Inflammatory macrophage treated with lipopolysaccharide for 1 hour (primary cell): Measurements from ENCODE around the gene TXNRD2.

Experiments used
- DNase-seq, 2 donors: peaks; one replicate each; pipeline ENCODE4 v3.0.0-alpha.2; 2020 to 2022

The TXNRD2 gene

DNA sequence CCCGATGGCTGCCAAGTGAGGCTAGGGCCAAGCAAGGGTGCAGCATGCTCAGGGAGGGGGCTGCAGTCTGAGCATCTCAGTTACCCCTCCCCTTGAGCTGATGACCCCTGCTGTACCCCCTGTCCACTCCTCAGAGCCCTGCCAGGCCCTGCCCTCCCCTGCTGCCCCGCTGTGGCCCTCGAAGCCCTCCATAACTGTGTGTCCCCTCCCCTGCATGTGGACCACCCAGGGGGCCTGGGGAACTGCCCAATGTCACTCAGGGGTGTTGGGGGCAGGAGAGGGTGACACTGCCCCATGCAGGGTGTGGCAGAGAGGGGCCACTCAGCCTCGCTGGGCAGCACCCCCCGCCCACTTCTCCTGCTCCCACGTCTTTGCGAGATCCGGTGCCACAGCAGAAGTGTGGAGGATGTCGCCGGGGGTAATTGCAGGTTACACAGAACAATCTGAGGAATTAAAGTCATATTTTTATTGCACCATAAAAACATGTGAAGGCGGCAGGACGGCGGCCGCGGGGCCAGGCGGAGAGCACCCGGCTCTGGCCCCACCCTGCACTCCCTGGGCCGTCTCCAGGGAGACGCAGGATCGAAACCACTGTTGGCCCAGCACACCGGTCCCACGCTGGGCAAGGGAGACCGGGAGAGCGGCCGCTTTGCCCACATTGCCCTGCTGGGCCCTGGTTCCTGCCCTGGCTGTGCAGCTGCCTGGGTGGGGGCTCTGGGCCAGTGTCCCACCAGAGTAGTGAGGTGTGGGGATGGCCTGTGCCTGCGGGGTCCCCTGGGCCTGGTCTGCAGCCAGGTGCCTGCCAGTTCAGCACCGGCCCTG lies 68.3 kb downstream of the TXNRD2 start:
- DNase-seq, result no peak

- no peak for DNase-seq
These were observed 68.9 kb downstream of the TXNRD2 start for GRCh38 chr22:19872779-19873137.

DNA sequence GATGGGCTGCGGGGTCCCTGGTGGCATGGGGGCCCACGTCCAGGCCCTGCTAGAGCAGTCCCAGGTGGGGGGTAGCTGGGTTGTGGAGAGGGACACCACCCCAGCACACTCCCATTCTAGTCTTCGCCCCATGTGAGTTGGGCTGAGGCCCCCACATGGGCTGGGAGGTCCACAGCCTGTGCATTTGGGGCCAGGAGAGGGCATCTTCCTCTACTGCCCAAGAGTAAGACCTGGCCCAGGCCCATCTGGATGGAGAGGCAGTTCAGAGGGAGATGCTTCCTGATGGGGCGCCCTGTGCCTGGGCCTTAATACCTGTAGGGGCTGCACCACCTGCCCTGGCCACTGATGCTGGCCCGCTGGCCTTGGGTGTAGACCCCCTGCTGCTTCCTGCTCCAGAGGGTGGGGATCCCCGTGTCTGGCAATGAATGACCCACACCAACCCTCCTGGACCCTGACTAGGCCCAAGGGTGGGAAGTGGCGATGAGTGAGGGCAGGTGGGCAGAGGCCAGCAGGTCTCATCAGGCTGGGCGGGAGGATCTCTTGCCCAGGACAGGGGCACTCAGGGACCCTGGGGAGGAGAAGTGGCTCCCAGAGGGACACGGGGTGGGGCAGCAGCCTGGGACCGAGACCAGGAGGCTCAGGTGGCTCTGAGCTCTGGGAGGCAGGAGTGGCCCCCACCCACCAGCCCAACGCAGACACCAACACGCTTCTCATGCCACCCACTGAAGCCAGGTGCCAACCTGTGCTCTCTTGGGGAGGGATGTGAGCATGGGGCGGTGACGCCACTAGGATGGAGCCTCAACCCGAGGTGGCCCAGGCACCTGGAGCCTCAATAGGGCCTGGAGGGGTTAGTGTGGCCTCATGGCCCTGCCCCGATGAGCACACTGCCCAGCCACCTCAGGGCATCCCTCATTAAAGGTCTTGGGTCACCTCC lies 69.5 kb downstream of the TXNRD2 start:
- DNase-seq, result no peak

GRCh38 chr22:19871023-19871844 lies 70.4 kb downstream of the TXNRD2 start:
- no peak for DNase-seq

DNA sequence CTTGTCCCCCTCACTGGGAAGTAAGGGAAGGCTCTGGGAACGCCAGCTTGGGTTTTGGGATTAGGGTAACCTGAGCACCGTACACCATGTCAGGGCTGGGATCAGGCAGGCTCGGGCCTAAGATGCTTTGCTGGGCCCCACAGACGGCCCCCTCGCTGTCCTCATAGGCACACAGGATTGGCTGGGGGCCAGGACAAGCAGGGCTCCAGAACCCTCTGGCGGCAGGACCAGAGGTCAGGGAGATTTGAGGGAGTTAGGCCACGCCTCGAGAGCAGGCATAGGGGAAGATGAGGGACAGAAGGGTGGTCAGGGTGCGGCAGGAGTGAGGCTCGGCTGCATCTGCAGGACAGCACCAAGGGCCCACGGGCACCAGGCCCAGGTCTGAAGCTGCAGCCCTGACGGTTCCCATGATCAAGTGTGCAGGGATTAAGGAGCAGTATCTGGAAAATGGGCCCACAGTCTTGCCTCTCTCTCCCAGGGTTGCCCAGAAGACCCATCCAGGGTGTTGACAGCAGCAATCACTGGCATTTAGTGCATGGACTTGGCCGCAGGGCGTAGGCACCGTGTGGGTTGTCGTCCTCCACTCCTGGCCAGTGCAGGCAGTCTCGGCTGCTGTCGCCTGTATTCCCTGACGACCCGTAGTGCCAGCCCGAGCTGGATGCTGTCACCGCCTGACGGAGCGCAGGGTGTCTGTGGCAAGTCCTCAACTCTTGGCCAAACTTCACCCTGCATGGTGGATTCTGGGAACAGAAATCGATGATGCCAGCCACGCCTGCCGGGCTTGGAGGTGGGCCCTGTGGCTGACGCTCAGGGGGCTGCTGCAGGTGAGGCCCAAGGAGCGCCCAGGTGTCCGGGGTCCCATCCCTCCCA lies 71.2 kb downstream of the TXNRD2 start:
- no peak for DNase-seq

DNA sequence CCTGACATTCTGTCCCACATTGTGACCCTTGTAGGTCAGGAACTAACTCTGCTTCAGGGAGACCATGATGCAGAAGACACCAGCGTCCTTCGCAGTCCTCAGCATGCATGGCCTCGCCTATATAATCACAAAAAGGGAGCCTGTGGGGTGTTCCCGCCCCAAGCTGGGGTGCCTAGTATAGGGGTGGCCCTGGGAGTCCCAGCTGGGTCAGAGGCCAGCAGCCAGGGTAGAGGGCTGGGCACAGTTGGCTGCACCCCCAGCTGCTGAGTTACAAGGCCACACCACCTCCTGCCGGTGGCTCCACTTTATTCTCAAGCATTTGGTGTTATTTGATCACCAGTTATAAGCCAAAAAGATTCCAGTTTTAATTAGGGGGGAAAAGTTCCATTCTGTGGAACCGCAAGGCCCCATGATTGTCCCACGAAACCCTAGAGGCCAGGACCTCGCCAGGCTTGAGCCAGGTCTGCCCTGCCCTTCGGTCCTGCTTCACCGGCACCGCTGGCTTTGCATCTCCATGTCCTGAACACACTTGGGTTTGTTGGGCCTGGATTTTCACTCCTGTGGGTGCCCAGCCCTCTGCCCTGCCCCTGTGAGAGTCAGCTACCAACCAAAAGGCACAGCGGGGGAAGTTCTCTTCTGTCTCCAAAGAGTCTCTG lies 72.0 kb downstream of the TXNRD2 start:
- no peak for DNase-seq

DNA sequence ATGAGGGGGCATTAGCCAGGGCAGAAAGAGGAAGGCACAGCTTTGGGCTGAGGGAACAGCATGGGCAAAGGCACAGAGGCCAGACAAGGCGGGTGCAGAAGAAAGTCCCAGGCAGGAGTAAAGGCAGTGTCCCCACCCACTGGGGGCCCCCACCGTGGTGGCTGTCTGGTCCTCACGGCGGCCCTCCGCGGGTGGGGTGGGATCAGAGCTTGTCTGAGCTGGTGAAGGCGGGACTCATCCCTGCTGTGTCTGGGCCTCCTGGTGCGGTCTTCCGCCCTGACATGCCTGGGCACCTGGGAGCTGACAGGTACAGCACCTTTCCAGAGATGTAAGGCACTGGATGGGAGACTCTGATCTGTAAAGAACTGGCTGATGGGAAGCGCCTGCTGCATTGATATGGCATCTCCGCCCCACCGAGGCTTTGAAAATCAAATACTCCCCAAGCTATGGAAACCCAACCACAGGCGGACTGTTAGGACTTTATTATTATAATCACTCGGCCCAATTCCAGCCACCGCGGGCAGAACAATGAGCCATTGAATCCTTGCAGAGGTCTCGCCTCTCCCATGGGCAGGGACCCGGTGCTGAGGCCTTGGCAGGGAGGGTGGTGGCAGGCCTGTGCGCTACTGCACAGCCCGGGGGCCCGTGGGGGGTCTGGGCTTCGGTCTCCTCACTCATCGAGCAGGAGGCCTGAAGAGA lies 72.7 kb downstream of the TXNRD2 start:
- no peak for DNase-seq

- DNase-seq, result no peak
These were observed 73.3 kb downstream of the TXNRD2 start for GRCh38 chr22:19868333-19868732.

- no peak for DNase-seq
These were observed 74.0 kb downstream of the TXNRD2 start for GRCh38 chr22:19867617-19868016.

DNA sequence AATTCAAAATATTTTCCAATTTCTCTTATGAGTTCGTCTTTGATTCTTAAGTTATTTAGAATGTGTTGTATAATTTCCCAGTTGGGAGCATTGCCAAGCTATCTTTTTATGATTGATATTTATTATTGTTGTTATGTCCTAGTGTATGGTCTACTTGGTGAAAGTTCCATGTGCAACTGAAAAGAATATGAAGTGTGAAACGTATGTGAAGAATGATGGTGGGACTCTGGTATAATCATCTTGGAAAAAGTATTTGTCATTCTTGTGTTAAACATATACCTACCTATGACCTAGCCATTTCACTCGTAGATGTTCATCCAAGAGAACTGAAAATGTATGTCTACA lies 75.0 kb downstream of the TXNRD2 start:
- DNase-seq, result no peak

DNA sequence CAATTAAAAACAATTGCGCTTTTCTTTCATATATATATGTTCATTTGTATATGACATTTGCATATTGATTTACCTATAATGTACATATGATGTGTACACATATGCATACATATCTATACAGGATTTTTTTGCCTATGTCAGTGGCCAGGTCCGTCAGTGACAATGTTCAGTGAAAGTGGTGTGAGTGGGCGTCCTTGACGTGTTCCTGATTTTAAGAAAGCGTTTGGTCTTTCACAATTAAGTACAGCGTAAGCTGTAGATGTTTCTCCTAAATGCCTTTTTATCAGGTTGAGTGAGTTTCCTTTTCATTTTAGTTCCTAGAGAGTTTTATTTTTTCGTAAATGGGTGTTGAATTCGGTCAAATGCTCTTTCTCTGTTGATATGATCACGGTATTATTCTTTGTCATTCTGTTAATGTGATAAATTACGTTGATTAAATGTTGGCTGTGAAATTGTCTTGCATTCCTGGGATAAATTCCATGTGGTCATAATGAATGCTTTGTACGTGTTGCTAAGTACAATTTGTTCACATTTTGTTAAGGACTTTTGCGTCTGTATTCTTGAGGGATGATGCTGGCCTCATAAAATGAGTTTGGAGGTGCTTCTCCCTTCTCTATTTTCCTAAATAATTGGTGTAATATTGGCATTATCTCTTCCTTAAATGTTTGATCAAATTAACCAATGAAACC lies 76.3 kb downstream of the TXNRD2 start:
- DNase-seq, result peak; percentile 83 to 87

GRCh38 chr22:19864538-19865106 lies 77.0 kb downstream of the TXNRD2 start:
- no peak for DNase-seq

DNA sequence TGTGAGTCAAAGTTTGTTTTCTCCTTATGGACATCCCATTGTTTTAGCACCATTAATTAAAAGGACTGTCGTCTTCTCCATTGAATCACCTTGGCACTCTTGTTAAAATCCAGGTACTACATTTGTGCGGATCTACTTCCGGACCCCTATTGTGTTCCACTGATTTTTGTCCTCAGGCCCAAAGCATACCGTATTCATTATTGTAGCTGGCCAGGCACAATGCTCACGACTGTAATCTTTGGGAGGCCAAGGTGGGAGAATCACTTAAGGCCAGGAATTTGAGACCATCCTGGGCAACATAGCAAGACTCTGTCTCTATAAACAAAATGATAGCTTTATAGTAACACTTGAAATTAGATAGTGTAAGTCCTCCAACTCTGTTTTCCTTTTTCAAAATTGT lies 78.0 kb downstream of the TXNRD2 start:
- no peak for DNase-seq

DNA sequence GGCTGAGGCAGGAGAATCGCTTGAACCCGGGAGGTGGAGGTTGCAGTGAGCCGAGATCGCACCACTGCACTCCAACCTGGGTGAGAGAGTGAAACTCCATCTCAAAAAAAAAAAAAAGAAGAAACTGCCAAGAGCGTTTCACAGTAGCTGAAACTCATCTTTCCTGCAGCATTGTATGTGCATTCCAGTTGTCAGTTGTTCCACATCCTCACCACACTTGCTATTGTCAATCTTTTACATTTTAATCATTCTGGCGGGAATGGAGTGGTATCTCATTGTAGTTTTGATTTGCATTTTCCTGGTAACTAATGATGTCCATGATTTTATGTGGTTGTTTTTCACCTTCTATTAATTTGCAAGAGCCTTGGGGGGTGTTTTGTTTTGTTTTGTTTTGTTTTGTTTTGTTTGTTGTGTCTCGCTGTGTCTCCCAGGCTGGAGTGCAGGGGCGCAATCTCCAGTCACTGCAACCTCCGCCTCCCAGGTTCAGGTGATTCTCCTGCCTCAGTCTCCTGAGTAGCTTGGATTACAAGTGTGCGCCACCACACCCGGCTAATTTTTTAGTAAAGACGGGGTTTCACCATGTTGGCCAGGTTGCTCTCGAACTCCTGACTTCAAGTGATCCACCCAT lies 78.9 kb downstream of the TXNRD2 start:
- no peak for DNase-seq

DNA sequence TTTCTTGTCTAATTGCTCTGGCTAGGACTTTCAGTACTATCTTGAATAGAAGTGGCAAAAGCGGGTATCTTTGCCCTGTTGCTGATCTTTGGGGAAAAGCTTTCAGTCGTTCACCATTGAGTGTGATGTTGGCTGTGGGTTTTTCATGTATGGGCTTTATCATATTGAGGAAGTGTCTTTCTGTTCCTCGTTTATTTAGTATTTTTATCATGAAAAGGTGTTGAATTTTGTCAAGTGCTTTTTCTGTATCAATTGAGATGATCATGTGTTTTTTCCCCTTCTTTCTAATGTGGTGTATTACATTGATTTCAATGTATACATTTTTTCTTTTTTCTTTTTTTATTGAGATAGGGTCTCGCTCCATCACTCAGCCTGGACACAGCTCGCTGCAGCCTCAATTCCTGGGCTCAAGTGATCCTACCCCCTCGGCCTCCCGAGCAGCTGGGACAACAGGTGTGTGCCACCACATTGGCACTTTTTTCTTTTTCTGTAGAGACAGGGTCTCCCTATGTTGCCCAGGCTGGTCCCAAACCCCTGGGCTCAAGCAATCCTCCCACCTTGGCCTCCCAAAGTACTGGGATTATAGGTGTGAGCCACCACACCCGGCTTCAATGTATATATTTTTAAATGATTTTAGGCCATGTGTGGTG lies 81.6 kb downstream of the TXNRD2 start:
- no peak for DNase-seq

DNA sequence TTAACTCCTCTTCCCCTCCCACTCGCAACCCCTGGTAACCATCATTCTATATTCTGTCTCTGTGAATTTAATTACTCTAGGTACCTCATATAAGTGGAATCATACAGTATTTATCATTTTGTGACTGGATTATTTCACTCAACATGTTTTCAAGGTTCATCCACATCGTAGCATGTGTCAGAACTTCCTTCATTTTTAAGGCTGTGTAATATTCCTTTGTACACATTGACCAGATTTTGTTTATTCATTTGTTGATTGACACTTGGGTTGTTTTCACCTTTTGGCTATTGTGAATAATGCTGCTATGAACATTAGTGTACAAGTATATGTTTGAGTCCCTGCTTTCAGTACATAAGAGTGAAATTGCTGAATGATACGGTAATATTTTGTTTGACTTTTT lies 84.2 kb downstream of the TXNRD2 start:
- no peak for DNase-seq

DNA sequence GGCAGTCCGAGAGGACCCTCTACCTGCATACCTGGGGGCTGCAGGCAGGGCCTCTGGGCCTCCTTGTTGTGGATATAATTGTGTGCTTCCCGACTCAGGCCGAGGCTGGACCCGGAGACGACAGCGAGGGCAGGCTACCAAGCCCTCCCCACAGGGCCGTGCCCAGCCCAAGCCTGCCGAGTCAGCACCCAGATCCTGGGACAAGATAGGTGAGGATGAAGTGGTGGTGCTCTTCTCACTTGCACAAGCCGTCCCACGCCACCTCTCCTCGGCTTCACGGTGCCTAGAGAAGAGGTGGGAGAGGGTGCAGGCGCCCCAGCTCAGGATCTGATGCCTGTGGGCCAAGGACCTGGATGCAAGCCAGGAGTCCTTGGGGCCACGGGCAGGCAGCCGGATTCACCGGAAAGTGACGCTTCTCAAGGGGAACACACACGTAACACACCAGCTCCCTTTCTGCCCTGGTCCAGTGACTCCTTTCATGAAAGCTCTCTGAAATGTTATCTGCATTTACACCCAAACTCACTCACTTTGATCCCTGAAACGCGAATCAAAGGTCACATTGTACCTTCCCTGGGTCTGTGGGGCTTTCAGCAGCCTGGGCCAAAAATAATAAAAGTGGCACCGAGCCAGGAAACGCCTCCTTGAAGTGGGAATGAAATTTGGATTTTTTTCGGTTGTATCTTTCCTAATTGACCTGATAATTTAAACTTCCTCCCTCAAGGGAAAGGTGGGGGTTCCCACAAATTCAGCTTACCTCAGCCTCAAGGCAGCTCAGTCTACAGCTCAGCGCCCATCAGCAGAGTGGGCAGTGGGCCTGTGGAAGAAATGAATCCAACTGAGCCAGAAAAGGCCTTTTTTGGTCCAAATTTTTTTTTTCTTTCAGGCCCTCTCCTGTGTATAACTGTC lies 85.9 kb downstream of the TXNRD2 start:
- DNase-seq, result peak in 1 of 2 donors; percentile 29
